BE2C (cell line): ENCODE measurements around the gene SPAG8.

Source experiments
- DNase-seq: peaks from one replicate; pipeline ENCODE4 v3.0.0-alpha.2; 2020
- H3K27me3 ChIP-seq: fragments of 250-450 bp; sonication (Bioruptor Pico); 2 replicates; pipeline ENCODE4 v1.5.1; 2020; ENCODE audit warnings: mild to moderate bottlenecking
- H3K36me3 ChIP-seq: fragments of 250-450 bp; sonication (Bioruptor Pico); 2 replicates; pipeline ENCODE4 v1.5.1; 2020; ENCODE audit warnings: mild to moderate bottlenecking
- H3K4me1 ChIP-seq: fragments of 250-450 bp; sonication (Bioruptor Pico); 2 replicates; pipeline ENCODE4 v1.5.1; 2020
- H3K4me3 ChIP-seq: 2 replicates; pipeline ENCODE4 v1.5.1; 2011; ENCODE audit warnings: low read depth, low read length
- H3K9me3 ChIP-seq: fragments of 250-450 bp; sonication (Bioruptor Pico); 2 replicates; pipeline ENCODE4 v1.5.1; 2020
- TF ChIP-seq, protein P1 (sequence below): IDR thresholded peaks from 2 replicates; pipeline ENCODE4 v1.5.1; 2012; ENCODE audit warnings: mild to moderate bottlenecking, low read depth, low read length

Gene SPAG8

GRCh38 chr9:35856882-35857281 lies 44.8 kb upstream of the SPAG8 start:
- Histone ChIP-seq H3K4me3 (no peak overlapping the region), H3K27me3 (no peaks in the 10 kb centered on the region; the same call in 1 of the 2 replicates), H3K36me3 (no peaks in the 10 kb centered on the region), H3K4me1 (no peaks in the 10 kb centered on the region), H3K9me3 (no peaks in the 10 kb centered on the region)
- TF ChIP-seq, protein P1, sequence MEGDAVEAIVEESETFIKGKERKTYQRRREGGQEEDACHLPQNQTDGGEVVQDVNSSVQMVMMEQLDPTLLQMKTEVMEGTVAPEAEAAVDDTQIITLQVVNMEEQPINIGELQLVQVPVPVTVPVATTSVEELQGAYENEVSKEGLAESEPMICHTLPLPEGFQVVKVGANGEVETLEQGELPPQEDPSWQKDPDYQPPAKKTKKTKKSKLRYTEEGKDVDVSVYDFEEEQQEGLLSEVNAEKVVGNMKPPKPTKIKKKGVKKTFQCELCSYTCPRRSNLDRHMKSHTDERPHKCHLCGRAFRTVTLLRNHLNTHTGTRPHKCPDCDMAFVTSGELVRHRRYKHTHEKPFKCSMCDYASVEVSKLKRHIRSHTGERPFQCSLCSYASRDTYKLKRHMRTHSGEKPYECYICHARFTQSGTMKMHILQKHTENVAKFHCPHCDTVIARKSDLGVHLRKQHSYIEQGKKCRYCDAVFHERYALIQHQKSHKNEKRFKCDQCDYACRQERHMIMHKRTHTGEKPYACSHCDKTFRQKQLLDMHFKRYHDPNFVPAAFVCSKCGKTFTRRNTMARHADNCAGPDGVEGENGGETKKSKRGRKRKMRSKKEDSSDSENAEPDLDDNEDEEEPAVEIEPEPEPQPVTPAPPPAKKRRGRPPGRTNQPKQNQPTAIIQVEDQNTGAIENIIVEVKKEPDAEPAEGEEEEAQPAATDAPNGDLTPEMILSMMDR, result no peak
- DNase-seq, result no peak

GRCh38 chr9:35856206-35856605 lies 44.1 kb upstream of the SPAG8 start:
- TF ChIP-seq, protein P1, result no peak
- Histone ChIP-seq H3K4me3 (no peak overlapping the region), H3K9me3 (no peaks in the 10 kb centered on the region), H3K4me1 (no peaks in the 10 kb centered on the region), H3K27me3 (no peaks in the 10 kb centered on the region; the same call in 1 of the 2 replicates), H3K36me3 (no peaks in the 10 kb centered on the region)
- DNase-seq, result no peak

- Histone ChIP-seq H3K27me3 (no peaks in the 10 kb centered on the region), H3K36me3 (no peaks in the 10 kb centered on the region), H3K9me3 (no peaks in the 10 kb centered on the region), H3K4me3 (no peak overlapping the region), H3K4me1 (no peaks in the 10 kb centered on the region)
- DNase-seq, result no peak
- TF ChIP-seq, protein P1, result no peak
These were observed 42.2 kb upstream of the SPAG8 start for GRCh38 chr9:35854091-35854762.

DNA sequence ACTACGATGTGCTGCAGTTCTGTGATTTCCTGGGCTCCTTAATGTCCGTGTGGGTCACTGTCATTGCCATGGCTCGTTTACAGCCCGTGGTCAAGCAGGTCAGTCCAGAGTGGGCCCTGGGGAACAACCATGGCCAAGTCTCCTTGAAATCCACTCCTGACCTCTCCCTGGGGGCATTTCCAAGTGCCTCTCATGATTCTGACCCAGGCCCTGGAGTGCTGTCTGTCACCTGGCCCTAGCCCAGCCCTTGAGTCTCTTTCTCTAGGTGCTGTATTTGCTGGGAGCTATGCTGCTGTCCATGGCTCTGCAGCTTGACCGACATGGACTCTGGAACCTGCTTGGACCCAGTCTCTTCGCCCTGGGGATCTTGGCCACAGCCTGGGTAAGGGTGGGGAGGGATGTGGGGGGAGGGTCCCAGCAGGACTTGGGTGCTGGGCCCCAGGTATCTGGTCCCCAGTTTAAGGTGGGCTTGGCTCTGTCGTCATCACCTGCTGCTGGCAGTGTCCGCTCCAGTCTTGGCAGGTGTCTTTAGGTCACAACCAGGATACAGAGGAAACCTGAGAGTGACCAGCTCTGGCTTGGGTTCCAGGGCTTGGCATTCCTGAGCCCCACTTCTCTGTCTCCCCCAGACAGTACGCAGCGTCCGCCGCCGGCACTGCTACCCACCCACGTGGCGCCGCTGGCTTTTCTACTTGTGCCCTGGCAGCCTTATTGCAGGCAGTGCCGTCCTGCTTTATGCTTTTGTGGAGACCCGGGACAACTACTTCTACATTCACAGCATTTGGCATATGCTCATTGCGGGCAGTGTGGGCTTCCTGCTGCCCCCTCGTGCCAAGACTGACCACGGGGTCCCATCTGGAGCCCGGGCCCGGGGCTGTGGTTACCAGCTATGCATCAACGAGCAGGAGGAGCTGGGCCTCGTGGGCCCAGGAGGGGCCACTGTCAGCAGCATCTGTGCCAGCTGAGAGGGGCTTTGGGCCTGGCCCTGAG lies 41.1 kb upstream of the SPAG8 start:
- no peaks in the 10 kb centered on the region for H3K9me3 ChIP-seq
- DNase-seq, result no peak
- H3K27me3 ChIP-seq, result no peaks in the 10 kb centered on the region
- no peaks in the 10 kb centered on the region; the same call in 1 of the 2 replicates for H3K4me1 ChIP-seq
- TF ChIP-seq, protein P1, result no peak
- no peaks in the 10 kb centered on the region for H3K36me3 ChIP-seq
- H3K4me3 ChIP-seq, result no peak overlapping the region

- Histone ChIP-seq H3K36me3 (no peaks in the 10 kb centered on the region), H3K9me3 (no peaks in the 10 kb centered on the region), H3K4me3 (no peak overlapping the region), H3K27me3 (no peaks in the 10 kb centered on the region), H3K4me1 (no peaks in the 10 kb centered on the region; the same call in 1 of the 2 replicates)
- DNase-seq, result no peak
- TF ChIP-seq, protein P1, result no peak
These were observed 40.3 kb upstream of the SPAG8 start for GRCh38 chr9:35852267-35852815.
